OCI-LY1 (cell line): ENCODE measurements around the gene TACR2.

Source experiments
- H2AFZ ChIP-seq: fragments of 200-600 bp; sonication (generic), shearing (Covaris generic); 2 replicates; pipeline ENCODE4 v1.6.0; 2014; ENCODE audit warnings: antibody characterized with exemption, mild to moderate bottlenecking, low read length
- H3F3A ChIP-seq: fragments of 200-600 bp; sonication (generic), shearing (Covaris generic); 2 replicates; pipeline ENCODE4 v1.6.0; 2014; ENCODE audit warnings: mild to moderate bottlenecking, antibody characterized with exemption, low read length, moderate library complexity; ENCODE audit not compliant: insufficient read depth
- H3K27ac ChIP-seq: fragments of 200-600 bp; sonication (generic); 2 replicates; pipeline ENCODE4 v1.5.1; 2014; ENCODE audit warnings: low read length, mixed run types, mild to moderate bottlenecking, low read depth; ENCODE audit not compliant: poor library complexity, severe bottlenecking
- H3K27me3 ChIP-seq: fragments of 200-600 bp; sonication (generic); 2 replicates; pipeline ENCODE4 v1.6.0; 2014; ENCODE audit warnings: antibody characterized with exemption, mild to moderate bottlenecking, low read length, moderate library complexity; ENCODE audit not compliant: insufficient read depth
- H3K36me3 ChIP-seq: fragments of 200-600 bp; sonication (generic); 2 replicates; pipeline ENCODE4 v1.6.1; 2014; ENCODE audit warnings: mild to moderate bottlenecking, antibody characterized with exemption, low read length, moderate library complexity, mixed read lengths; ENCODE audit not compliant: insufficient read depth
- H3K4me1 ChIP-seq: fragments of 200-600 bp; sonication (generic); 2 replicates; pipeline ENCODE4 v1.5.1; 2014; ENCODE audit warnings: mild to moderate bottlenecking, low read length, moderate library complexity; ENCODE audit not compliant: insufficient read depth, severe bottlenecking
- H3K4me2 ChIP-seq: fragments of 200-600 bp; sonication (generic), shearing (Covaris generic); 2 replicates; pipeline ENCODE4 v1.6.1; 2014; ENCODE audit warnings: low read length
- H3K4me3 ChIP-seq: fragments of 200-600 bp; sonication (generic); 2 replicates; pipeline ENCODE4 v1.5.1; 2014; ENCODE audit warnings: low read length, low read depth, mild to moderate bottlenecking, mixed read lengths; ENCODE audit not compliant: poor library complexity, severe bottlenecking
- H3K79me2 ChIP-seq: fragments of 200-600 bp; shearing (Covaris generic); 2 replicates; pipeline ENCODE4 v1.6.1; 2016; ENCODE audit warnings: mixed run types, low read length, mixed read lengths; ENCODE audit not compliant: insufficient read depth
- H3K9ac ChIP-seq: fragments of 200-600 bp; sonication (generic), shearing (Covaris generic); 2 replicates; pipeline ENCODE4 v1.6.1; 2014; ENCODE audit warnings: mild to moderate bottlenecking, low read length, mixed read lengths
- H3K9me2 ChIP-seq: fragments of 200-600 bp; sonication (generic), shearing (Covaris generic); 2 replicates; pipeline ENCODE4 v1.6.1; 2014; ENCODE audit warnings: low read depth, mild to moderate bottlenecking, low read length, mixed read lengths
- H3K9me3 ChIP-seq: fragments of 200-600 bp; shearing (Covaris generic); 2 replicates; pipeline ENCODE4 v1.6.1; 2014; ENCODE audit warnings: low read length, mixed read lengths
- H4K20me1 ChIP-seq: fragments of 200-600 bp; sonication (generic), shearing (Covaris generic); 2 replicates; pipeline ENCODE4 v1.6.0; 2016; ENCODE audit warnings: mild to moderate bottlenecking, low read length; ENCODE audit not compliant: insufficient read depth
- CTCF ChIP-seq: fragments of 200-600 bp; sonication (generic), shearing (Covaris generic); IDR thresholded peaks from 2 replicates; pipeline ENCODE4 v1.5.1; 2017; ENCODE audit warnings: mild to moderate bottlenecking, antibody characterized with exemption, low read length, moderate library complexity, mixed read lengths
- EZH2 ChIP-seq: fragments of 200-600 bp; sonication (generic), shearing (Covaris generic); IDR thresholded peaks from 2 replicates; pipeline ENCODE4 v1.8.0; 2017; ENCODE audit warnings: borderline replicate concordance, mixed run types, mild to moderate bottlenecking, antibody characterized with exemption, low read length, moderate library complexity, mixed read lengths

The TACR2 gene

GRCh38 chr10:69416695-69417094 lies at the start of gene TACR2:
Gene TACR2, minus strand, starts transcription at chr10:69416918. Its CDS starts 595 bp downstream, at chr10:69416323.
- H2AFZ ChIP-seq, result no peak within 1 kb of the TSS
- no peaks in the 10 kb centered on the region for H3K36me3 ChIP-seq

GRCh38 chr10:69466158-69466490 lies 49.4 kb upstream of the TACR2 start:
- no peaks in the 10 kb centered on the region for H3K36me3 ChIP-seq
- TF ChIP-seq CTCF (no peak), EZH2 (no peak)
- no peaks in the 10 kb centered on the region for H3F3A ChIP-seq
- H3K27me3 ChIP-seq, result no peaks in the 10 kb centered on the region; the same call in 1 of the 2 replicates
- no peak overlapping the region for H2AFZ ChIP-seq
- no peak overlapping the region for H3K9ac ChIP-seq
- H3K9me2 ChIP-seq, result no peaks in the 10 kb centered on the region
- no peaks in the 10 kb centered on the region for H4K20me1 ChIP-seq
- H3K27ac ChIP-seq, result no peak overlapping the region
- no peaks in the 10 kb centered on the region for H3K9me3 ChIP-seq
- no peak overlapping the region for H3K4me2 ChIP-seq
- H3K79me2 ChIP-seq, result no peaks in the 10 kb centered on the region
- H3K4me1 ChIP-seq, result no peaks in the 10 kb centered on the region
- H3K4me3 ChIP-seq, result no peak overlapping the region

More at GRCh38 chr10:69416695-69417094, at the start of gene TACR2:
- Histone ChIP-seq H3K4me1 (no peaks in the 10 kb centered on the region), H3K27me3 (peaks cover 6% of the 10 kb centered on the region; the same call in 1 of the 2 replicates), H3K27ac (no peak within 1 kb of the TSS), H3K4me3 (no peak within 1 kb of the TSS), H4K20me1 (no peaks in the 10 kb centered on the region), H3K9me2 (no peaks in the 10 kb centered on the region), H3K79me2 (no peaks in the 10 kb centered on the region), H3K9me3 (no peaks in the 10 kb centered on the region), H3K4me2 (no peak within 1 kb of the TSS), H3K9ac (no peak within 1 kb of the TSS), H3F3A (no peaks in the 10 kb centered on the region)
- TF ChIP-seq EZH2, result no peak
- no peak for TF ChIP-seq CTCF

- H3K27me3 ChIP-seq, result no peaks in the 10 kb centered on the region; the same call in 1 of the 2 replicates
- H3K79me2 ChIP-seq, result no peaks in the 10 kb centered on the region
- no peak overlapping the region for H3K27ac ChIP-seq
- no peaks in the 10 kb centered on the region for H3F3A ChIP-seq
- H3K36me3 ChIP-seq, result no peaks in the 10 kb centered on the region
- no peak overlapping the region for H3K4me3 ChIP-seq
- no peaks in the 10 kb centered on the region for H3K9me3 ChIP-seq
- no peak for TF ChIP-seq CTCF
- TF ChIP-seq EZH2, result no peak
- no peaks in the 10 kb centered on the region for H3K4me1 ChIP-seq
- no peak overlapping the region for H2AFZ ChIP-seq
- no peak overlapping the region for H3K9ac ChIP-seq
- no peak overlapping the region for H3K4me2 ChIP-seq
- H3K9me2 ChIP-seq, result no peaks in the 10 kb centered on the region
- H4K20me1 ChIP-seq, result no peaks in the 10 kb centered on the region
These were observed 48.9 kb upstream of the TACR2 start for GRCh38 chr10:69465457-69466157.
